Epithelial cell of prostate (primary cell): Measurements from ENCODE around the gene ZGLP1.
A peak's percentile ranks its signal among the peaks of the same experiment; 100 is the strongest.
"Not testable (repeated sequence)": the region's sequence is repeated elsewhere in the genome, so short reads cannot be mapped to it uniquely, and the experiment has no call there.

ENCODE experiments used
- DNase-seq: peaks from one replicate; pipeline ENCODE4 v3.0.0-alpha.2; 2011; ENCODE audit warnings: low read depth, low spot score
- H3K27ac ChIP-seq: fragments of 450-650 bp; 2 replicates; pipeline ENCODE4 v1.5.1; 2017; ENCODE audit warnings: mild to moderate bottlenecking

ZGLP1 gene

GRCh38 chr19:10309423-10309822, at the start of gene ZGLP1:
Gene ZGLP1, minus strand, starts transcription at chr19:10309815.
- no peak for DNase-seq
- no peak within 1 kb of the TSS for H3K27ac ChIP-seq

GRCh38 chr19:10356431-10356830, 46.8 kb upstream of the ZGLP1 start:
- no peak for DNase-seq
- no peak overlapping the region for H3K27ac ChIP-seq

- H3K27ac ChIP-seq = no peak overlapping the region
- no peak for DNase-seq
These were observed 44.3 kb upstream of the ZGLP1 start for GRCh38 chr19:10353793-10354391.

GRCh38 chr19:10352764-10353671, 43.4 kb upstream of the ZGLP1 start:
- no peak overlapping the region for H3K27ac ChIP-seq
- no peak for DNase-seq

GRCh38 chr19:10346509-10346908, 36.9 kb upstream of the ZGLP1 start:
- no peak overlapping the region for H3K27ac ChIP-seq
- no peak for DNase-seq

- no peak overlapping the region for H3K27ac ChIP-seq
- DNase-seq = no peak
These were observed 35.2 kb upstream of the ZGLP1 start for GRCh38 chr19:10344780-10345179.

GRCh38 chr19:10343495-10343894, 33.9 kb upstream of the ZGLP1 start:
- no peak for DNase-seq

GRCh38 chr19:10339977-10340376, 30.4 kb upstream of the ZGLP1 start:
- no peak for DNase-seq
- H3K27ac ChIP-seq = no peak overlapping the region

More at GRCh38 chr19:10343495-10343894, 33.9 kb upstream of the ZGLP1 start:
- no peak overlapping the region for H3K27ac ChIP-seq

- no peak within 1 kb of the TSS for H3K27ac ChIP-seq
- DNase-seq = no peak
These were observed 29.9 kb upstream of the ZGLP1 start, which contains the start of gene ICAM3 for GRCh38 chr19:10339380-10339960. Gene ICAM3, minus strand, starts transcription at chr19:10339624. Its CDS starts 10 bp downstream, at chr19:10339614.

- no peak for DNase-seq
- H3K27ac ChIP-seq = no peak overlapping the region
These were observed 29.3 kb upstream of the ZGLP1 start for GRCh38 chr19:10338940-10339339.

GRCh38 chr19:10336725-10337124, 27.1 kb upstream of the ZGLP1 start:
- not testable (repeated sequence) for DNase-seq, H3K27ac ChIP-seq

GRCh38 chr19:10335352-10335985, 25.9 kb upstream of the ZGLP1 start:
- H3K27ac ChIP-seq = no peak overlapping the region
- no peak for DNase-seq

GRCh38 chr19:10334588-10335351, 25.2 kb upstream of the ZGLP1 start:
- H3K27ac ChIP-seq = peak overlapping the region; percentile 67
- DNase-seq = peak; percentile 46

GRCh38 chr19:10333758-10334587, 24.4 kb upstream of the ZGLP1 start:
- peak; percentile 3 for DNase-seq
- H3K27ac ChIP-seq = peak overlapping the region; percentile 67

GRCh38 chr19:10332965-10333757, 23.5 kb upstream of the ZGLP1 start, which contains the start of gene RAVER1:
Gene RAVER1, minus strand, starts transcription at chr19:10333529. Its CDS starts 22 bp downstream, at chr19:10333507.
- H3K27ac ChIP-seq = peak within 1 kb of the TSS; percentile 67
- DNase-seq = peak; percentile 86

GRCh38 chr19:10332158-10332964, 22.7 kb upstream of the ZGLP1 start:
- DNase-seq = no peak
- H3K27ac ChIP-seq = peak overlapping the region; percentile 67

GRCh38 chr19:10329555-10329954, 19.9 kb upstream of the ZGLP1 start:
- no peak for DNase-seq
- no peak overlapping the region for H3K27ac ChIP-seq
